Psoas muscle (tissue), 8 donors: Measurements from ENCODE around the gene RFLNA. TPM values are rescaled to one million over a fixed set of nuclear protein-coding genes. Genes with fewer than 3 reads are reported as not detected.
"Not testable (repeated sequence)": the region's sequence is repeated elsewhere in the genome, so short reads cannot be mapped to it uniquely, and the experiment has no call there.

ENCODE experiments used
- ATAC-seq, 4 donors: fragments of 200-7000 bp; cut with Tn5 transposase; one replicate each; pipeline ENCODE4 v1.9.1; 2020; ENCODE audit warnings: moderate library complexity in 3 of 4, mild to moderate bottlenecking in 2 of 4
- DNase-seq, 2 donors: peaks; one replicate each; pipeline ENCODE4 v3.0.0-alpha.2; 2020
- H3K27ac ChIP-seq: fragments of 200-600 bp; one replicate; pipeline ENCODE4 v1.8.0; 2022
- H3K27me3 ChIP-seq, 3 donors: fragments of 200-600 bp in 1 of 3; one replicate each; pipeline versions ENCODE4 v1.6.1 to v1.8.0; 2013 to 2022; ENCODE audit warnings: low read length in 2 of 3, mild to moderate bottlenecking in 2 of 3, moderate library complexity in 1 of 3; ENCODE audit not compliant: insufficient read depth in 3 of 3
- H3K36me3 ChIP-seq, 2 donors: fragments of 200-600 bp in 1 of 2; one replicate each; pipeline versions ENCODE4 v1.6.1 to v1.8.0; 2013 to 2022; ENCODE audit warnings: low read depth in 1 of 2, mild to moderate bottlenecking in 1 of 2, moderate library complexity in 1 of 2; ENCODE audit not compliant: insufficient read depth in 1 of 2
- H3K4me1 ChIP-seq: fragments of 200-600 bp; one replicate; pipeline ENCODE4 v1.8.0; 2022
- H3K4me3 ChIP-seq: fragments of 200-600 bp; one replicate; pipeline ENCODE4 v1.8.0; 2022; ENCODE audit warnings: mild to moderate bottlenecking
- H3K9me3 ChIP-seq: fragments of 200-600 bp; one replicate; pipeline ENCODE4 v1.8.0; 2022
- WGBS, 3 donors: extraction: QIAGEN DNeasy Blood & Tissue Kit; methylation state at CpG; one replicate each; pipeline versions ENCODE4 v1.1.6 to v1.1.7; 2013; 5-methylcytosine and 5-hydroxymethylcytosine counted together
- intact Hi-C, 2 donors: fragments of 100-400 bp; cut with DNase I; formaldehyde crosslinking; loops; one replicate each; pipeline versions ENCODE4 v1.11.0 to v1.14.2; 2022
- polyA plus RNA-seq, 3 donors: library from polyadenylated mRNA; stranded (reverse); fragments of 200-250 nt; gene quantifications; one replicate each; pipeline ENCODE4 v1.2.3, GENCODE V29; 2013
- total RNA-seq, 4 donors: library from RNA; stranded (reverse); fragmentation: NEBNext Ultra II Directional in 2 of 4; extraction: Animal tissue kit (Norgen Biotek cat#: 25700) in 2 of 4; gene quantifications; one replicate each; pipeline versions ENCODE4 v1.2.1 to v1.2.4, GENCODE V29; 2021 to 2023
- TF ChIP-seq, protein P1 (sequence below): fragments of 200-600 bp; IDR thresholded peaks from one replicate; pipeline ENCODE4 v1.8.0; 2022; ENCODE audit warnings: antibody characterized with exemption
- donor health status: healthy with polysubstance abuse.
- donor health status: DM: no; HTN: no; CAD: no; lungs with moderate emphysema.
- donor health status: Bipolar disorder and iron deficiency.
- donor health status: healthy.
- donor health status: DM: yes; HTN: yes; CAD: no.
- donor health status: DM: no; HTN: no; CAD: no.
- donor health status: DM: no; HTN: no; CAD: no.
- donor health status: DM: yes; HTN: yes; CAD: no.

RFLNA gene
- total and polyA plus RNA-seq, 7 donors, result 0.38 to 7.8 (median 0.70) TPM

DNA sequence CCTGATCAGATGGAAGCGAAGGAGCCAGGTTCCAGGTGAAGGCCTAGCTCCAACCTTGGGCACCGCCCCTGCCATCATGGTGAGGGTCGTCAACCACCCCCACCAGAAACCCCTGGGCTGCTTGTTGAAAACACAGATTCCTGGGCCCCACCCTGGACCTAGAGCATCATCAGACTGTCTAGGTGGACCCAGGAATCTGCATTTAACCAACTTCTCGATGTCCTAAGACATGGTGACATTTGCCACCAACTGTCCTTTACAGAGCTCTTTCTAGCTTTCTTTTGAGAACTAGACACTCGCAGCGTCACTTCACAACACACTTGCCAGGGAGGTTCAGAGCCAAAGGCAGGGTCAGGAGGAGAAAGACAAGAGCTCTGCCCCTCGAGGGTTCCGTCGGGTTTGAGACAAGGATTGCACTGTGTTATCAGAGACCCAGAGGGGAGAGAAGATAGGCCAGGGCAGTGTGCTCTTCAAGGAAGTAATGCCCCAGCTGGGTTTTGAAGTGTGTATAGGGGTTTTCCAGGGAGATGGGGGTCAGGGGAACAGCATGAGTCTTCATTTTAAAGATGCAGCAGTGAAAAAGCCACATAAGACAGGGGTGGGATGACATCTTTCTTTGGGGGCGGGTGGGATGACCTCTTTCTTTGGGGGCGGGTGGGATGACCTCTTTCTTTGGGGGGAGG, 24.6 kb downstream of the RFLNA start:
- Histone ChIP-seq H3K4me1 (no peaks in the 10 kb centered on the region), H3K27ac (no peak overlapping the region), H3K36me3 (peaks cover 4 to 11% of the 10 kb centered on the region in 2 donors), H3K27me3 (no peaks in the 10 kb centered on the region), H3K4me3 (no peak overlapping the region), H3K9me3 (peaks cover 8% of the 10 kb centered on the region)
- 66 to 76% (median 72%) methylated on average over 11 of the region's 11 CpGs for WGBS, 3 donors
- DNase-seq, result no peak
- intact Hi-C loops, result loop anchor here (2.0 to 5.0 kb wide), 3 partner anchors 262 to 283 kb away; no protein-coding TSS in a partner anchor
- no peak for ATAC-seq
- TF ChIP-seq, protein P1, sequence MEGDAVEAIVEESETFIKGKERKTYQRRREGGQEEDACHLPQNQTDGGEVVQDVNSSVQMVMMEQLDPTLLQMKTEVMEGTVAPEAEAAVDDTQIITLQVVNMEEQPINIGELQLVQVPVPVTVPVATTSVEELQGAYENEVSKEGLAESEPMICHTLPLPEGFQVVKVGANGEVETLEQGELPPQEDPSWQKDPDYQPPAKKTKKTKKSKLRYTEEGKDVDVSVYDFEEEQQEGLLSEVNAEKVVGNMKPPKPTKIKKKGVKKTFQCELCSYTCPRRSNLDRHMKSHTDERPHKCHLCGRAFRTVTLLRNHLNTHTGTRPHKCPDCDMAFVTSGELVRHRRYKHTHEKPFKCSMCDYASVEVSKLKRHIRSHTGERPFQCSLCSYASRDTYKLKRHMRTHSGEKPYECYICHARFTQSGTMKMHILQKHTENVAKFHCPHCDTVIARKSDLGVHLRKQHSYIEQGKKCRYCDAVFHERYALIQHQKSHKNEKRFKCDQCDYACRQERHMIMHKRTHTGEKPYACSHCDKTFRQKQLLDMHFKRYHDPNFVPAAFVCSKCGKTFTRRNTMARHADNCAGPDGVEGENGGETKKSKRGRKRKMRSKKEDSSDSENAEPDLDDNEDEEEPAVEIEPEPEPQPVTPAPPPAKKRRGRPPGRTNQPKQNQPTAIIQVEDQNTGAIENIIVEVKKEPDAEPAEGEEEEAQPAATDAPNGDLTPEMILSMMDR, result no peak

DNA sequence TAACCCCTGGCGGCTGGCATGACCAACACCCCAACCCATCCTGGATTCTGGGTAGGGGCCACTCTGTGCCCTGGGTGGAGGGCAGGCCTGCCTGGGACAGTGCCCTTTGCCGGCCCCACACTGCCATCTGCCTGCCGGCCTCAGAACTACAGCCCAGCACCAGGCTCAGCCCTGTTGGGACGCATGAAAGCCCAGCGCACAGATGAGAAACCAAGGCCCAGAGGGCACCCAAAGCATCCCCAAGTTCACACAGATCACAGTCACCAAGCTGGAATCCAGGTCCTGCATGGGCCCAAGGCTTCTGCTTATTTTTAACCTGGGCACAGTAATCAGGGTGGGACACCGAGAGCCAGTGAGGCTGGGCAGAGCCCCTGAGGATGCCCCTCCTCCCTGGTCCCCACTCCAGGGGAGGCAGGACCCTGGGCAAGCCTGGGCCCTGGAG, 26.2 kb downstream of the RFLNA start:
- WGBS, 3 donors, result 28 to 36% (median 29%) methylated on average over 6 of the region's 6 CpGs

DNA sequence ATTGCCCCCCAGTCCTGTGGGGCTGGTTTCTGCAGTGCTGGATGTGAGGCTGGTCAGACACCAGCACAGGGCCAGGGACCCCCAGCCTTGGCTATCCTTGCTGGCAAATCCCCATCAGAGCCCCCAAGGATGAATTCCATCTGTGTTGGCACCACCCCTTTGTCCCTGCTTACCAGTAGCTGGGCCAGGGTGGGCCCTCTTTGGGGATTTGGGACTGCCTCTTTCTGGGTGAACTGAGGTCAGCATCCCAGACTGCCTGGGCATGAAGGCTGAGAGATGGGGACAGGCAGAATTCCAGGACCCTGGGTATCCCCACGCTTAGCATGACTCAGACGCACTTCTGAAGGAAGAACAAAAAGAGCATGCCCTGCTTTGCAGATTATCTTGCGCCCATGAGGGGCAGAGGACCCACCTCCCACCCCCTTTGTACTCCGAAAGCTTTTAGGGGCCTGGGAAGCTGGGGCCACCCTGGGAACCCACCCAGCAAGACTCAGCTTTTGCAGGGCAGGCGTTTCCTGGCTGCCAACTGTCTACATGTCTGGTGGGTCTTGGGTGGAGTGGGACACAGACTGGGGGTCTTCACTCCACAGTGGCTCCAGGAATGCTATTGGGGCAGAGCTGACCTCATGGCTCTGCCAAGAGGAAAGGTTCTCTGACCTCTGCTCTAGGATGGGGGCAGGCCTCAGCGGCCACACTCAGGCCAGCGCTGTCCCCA, 26.8 kb downstream of the RFLNA start:
- intact Hi-C loops, result loop anchor here in 1 of 2 donors (1.0 to 2.0 kb wide), 2 partner anchors 267 to 285 kb away; no protein-coding TSS in a partner anchor
- no peaks in the 10 kb centered on the region for H3K27me3 ChIP-seq
- H3K27ac ChIP-seq, result no peak overlapping the region
- H3K36me3 ChIP-seq, result peaks cover 4 to 31% of the 10 kb centered on the region in 2 donors
- TF ChIP-seq, protein P1, result no peak
- ATAC-seq (peak; percentile 22 to 44 (median 27)), DNase-seq (no peak)
- no peaks in the 10 kb centered on the region for H3K4me1 ChIP-seq
- no peak overlapping the region for H3K4me3 ChIP-seq
- WGBS, 3 donors, result 60 to 72% (median 64%) methylated on average over 7 of the region's 7 CpGs
- H3K9me3 ChIP-seq, result peaks cover 8% of the 10 kb centered on the region

More for the DNA sequence above, 26.2 kb downstream of the RFLNA start:
- intact Hi-C loops, result loop anchor here in 1 of 2 donors (1.0 to 2.0 kb wide), 2 partner anchors 267 to 284 kb away; no protein-coding TSS in a partner anchor
- Histone ChIP-seq H3K4me3 (no peak overlapping the region), H3K4me1 (no peaks in the 10 kb centered on the region), H3K9me3 (peaks cover 8% of the 10 kb centered on the region), H3K36me3 (peaks cover 4 to 26% of the 10 kb centered on the region in 2 donors), H3K27me3 (no peaks in the 10 kb centered on the region), H3K27ac (no peak overlapping the region)
- ATAC-seq (peak; percentile 77 to 86 (median 82)), DNase-seq (peak; percentile 63 to 85)
- TF ChIP-seq, protein P1, result peak; percentile 91

DNA sequence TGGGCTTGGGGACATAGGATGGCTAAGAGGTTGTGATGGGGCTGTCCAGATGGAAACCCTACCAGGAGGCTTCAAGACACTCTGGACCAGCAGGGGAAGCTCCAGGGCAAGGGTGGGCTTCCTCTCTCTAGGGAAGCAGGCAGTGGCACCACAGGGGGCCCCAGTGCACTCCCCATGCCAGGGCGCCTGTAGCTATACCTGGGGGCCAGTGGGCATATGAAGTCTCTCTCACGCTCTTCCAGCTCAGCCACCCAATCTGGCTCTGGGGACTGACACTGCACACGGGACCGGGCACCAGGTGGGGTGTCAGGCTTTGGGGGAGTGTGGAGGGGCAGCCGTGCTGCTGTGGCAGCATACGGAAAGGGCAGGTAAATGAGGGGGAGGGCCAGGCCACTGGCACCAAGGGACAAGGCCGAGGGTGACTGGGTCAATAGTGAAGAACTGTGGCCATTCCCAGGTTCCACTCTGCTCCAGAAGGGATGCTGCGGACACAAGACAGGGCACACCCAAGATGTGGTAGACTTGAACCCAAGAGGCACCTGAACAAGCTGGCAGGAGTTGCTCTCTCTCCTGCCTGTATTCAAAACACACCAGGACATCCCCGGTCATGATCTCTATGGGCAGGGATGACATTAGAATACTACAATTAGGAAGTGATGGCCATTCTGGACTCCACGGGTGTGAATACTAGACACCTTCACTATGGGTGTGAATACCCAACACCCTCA, 27.5 kb downstream of the RFLNA start:
- no peak for DNase-seq
- WGBS, 3 donors, result 74 to 79% (median 75%) methylated on average over 10 of the region's 10 CpGs
- TF ChIP-seq, protein P1, result no peak
- peaks cover 4 to 34% of the 10 kb centered on the region in 2 donors for H3K36me3 ChIP-seq
- no peak overlapping the region for H3K27ac ChIP-seq
- intact Hi-C loops, result no loop called here
- no peaks in the 10 kb centered on the region for H3K27me3 ChIP-seq
- H3K9me3 ChIP-seq, result peaks cover 8% of the 10 kb centered on the region
- peak in 2 of 4 donors; percentile 6 to 18 for ATAC-seq
- peaks cover 4% of the 10 kb centered on the region for H3K4me1 ChIP-seq
- H3K4me3 ChIP-seq, result no peak overlapping the region

DNA sequence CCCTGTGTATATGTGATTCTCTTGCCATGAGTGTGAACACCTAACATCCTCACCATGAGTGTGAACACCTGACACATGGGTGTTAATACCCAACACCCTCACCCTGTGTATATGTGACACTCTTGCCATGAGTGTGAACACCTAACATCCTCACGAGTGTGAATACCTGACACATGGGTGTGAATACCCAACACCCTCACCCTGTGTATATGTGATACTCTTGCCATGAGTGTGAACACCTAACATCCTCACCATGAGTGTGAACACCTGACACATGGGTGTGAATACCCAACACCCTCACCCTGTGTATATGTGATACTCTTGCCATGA, 28.1 kb downstream of the RFLNA start:
- H3K4me1 ChIP-seq, H3K27ac ChIP-seq, intact Hi-C loops, DNase-seq, H3K27me3 ChIP-seq, H3K4me3 ChIP-seq, H3K9me3 ChIP-seq, ATAC-seq: not testable (repeated sequence)
- H3K36me3 ChIP-seq, result peaks cover 4 to 34% of the 10 kb centered on the region in 2 donors
- 69 to 96% (median 88%) methylated on average over 1 of the region's 1 CpG for WGBS, 3 donors
